GM12873 (cell line): ENCODE measurements around the gene ADIPOR2.

Experiments used
- TF ChIP-seq, protein P1 (sequence below): IDR thresholded peaks from 2 replicates; pipeline ENCODE4 v1.5.1; 2012; ENCODE audit warnings: low read depth, mild to moderate bottlenecking, moderate library complexity, low read length, control low read depth; ENCODE audit not compliant: insufficient read depth; ENCODE audit errors: missing control alignments

Gene ADIPOR2

DNA sequence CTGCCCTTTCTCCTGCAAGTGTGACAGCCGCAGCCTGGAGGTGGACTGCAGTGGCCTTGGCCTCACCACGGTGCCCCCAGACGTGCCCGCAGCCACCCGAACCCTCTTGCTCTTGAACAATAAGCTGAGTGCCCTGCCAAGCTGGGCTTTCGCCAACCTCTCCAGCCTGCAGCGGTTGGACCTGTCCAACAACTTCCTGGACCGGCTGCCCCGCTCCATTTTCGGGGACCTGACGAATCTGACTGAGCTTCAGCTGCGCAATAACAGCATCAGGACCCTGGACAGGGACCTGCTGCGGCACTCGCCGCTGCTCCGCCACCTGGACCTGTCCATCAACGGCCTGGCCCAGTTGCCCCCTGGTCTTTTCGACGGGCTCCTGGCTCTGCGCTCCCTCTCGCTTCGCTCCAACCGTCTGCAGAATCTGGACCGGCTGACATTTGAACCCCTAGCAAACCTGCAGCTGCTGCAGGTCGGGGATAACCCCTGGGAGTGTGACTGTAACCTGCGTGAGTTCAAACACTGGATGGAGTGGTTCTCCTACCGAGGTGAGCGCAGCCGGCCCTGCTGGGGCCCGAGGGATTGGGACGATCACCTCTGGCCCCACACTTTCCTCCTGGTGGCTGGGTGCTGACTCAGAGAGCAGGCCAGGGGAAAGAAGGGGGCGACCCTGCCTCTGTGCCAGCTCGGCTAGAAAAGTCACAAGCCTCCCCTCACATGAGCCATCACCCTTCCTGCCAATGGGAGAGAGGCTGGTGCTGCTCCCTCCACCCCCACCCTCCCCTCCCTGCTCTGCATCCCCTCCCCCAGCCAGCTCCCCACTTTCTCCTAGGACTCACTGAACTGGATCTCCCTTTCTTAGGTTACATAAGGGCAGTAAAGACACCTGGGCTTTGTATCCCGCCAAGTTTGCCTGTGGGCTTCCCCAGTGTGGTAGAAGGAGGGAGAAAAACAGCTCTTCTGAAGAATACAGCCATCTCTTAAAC, 140.4 kb downstream of the ADIPOR2 start:
- TF ChIP-seq, protein P1, sequence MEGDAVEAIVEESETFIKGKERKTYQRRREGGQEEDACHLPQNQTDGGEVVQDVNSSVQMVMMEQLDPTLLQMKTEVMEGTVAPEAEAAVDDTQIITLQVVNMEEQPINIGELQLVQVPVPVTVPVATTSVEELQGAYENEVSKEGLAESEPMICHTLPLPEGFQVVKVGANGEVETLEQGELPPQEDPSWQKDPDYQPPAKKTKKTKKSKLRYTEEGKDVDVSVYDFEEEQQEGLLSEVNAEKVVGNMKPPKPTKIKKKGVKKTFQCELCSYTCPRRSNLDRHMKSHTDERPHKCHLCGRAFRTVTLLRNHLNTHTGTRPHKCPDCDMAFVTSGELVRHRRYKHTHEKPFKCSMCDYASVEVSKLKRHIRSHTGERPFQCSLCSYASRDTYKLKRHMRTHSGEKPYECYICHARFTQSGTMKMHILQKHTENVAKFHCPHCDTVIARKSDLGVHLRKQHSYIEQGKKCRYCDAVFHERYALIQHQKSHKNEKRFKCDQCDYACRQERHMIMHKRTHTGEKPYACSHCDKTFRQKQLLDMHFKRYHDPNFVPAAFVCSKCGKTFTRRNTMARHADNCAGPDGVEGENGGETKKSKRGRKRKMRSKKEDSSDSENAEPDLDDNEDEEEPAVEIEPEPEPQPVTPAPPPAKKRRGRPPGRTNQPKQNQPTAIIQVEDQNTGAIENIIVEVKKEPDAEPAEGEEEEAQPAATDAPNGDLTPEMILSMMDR = no peak

DNA sequence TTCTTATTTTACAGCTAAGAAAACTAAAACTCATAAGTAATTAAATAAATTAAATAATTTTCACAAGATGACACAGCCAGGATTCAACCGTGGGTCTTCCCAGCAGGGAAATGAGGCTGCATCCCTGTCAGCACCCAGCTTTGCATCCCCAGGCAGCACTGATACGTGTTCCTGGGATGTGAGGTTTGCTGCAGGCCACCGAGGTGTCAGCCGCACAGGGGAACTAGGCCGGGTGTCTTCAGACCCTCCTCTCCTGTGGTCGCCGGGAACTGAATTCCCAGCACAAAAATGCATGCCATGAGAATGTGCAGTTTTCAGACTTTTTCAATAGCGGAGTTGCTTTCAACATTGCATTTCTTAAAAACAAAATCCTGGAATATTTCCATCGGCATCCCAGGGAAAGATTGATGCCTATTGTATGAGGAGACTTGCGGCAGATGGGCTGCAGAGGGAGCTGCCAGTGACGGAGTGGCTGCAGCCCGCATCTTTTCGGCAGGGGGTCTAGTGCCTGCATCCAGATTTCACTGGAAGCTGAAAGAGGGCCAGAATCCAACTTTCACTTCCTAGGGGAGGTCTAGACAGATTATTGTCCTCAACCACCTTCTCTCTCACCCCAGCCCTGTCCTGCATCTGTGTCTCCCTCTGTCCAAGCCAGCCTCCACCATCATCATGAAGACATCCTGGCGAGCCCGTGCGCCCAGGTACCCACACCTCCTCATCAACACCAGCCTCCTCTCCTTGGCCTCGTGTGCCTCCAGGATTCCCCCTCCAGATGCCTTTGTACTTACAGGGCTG, 142.1 kb downstream of the ADIPOR2 start:
- TF ChIP-seq, protein P1 = no peak

DNA sequence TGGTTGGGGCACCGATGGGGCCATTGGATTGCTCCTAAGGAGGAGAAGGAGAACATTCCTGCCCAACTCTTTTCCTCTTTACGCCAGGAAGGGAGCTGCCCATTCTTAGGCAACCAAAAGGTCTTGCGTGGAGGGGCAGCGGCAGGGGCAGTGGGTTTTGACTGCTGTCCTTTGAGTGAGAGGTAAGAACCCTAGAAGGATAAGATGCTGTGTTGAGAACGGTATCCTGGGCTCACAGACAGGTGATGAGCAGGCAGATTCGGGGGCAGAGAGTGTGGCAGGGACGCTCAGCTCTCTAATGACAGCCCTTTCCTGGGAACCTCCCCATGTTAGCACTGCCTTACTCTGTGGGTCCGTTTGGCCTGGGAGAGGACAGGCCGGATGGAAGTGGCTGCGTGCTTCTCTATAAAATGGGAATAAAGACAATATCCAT, 142.7 kb downstream of the ADIPOR2 start:
- TF ChIP-seq, protein P1 = no peak

DNA sequence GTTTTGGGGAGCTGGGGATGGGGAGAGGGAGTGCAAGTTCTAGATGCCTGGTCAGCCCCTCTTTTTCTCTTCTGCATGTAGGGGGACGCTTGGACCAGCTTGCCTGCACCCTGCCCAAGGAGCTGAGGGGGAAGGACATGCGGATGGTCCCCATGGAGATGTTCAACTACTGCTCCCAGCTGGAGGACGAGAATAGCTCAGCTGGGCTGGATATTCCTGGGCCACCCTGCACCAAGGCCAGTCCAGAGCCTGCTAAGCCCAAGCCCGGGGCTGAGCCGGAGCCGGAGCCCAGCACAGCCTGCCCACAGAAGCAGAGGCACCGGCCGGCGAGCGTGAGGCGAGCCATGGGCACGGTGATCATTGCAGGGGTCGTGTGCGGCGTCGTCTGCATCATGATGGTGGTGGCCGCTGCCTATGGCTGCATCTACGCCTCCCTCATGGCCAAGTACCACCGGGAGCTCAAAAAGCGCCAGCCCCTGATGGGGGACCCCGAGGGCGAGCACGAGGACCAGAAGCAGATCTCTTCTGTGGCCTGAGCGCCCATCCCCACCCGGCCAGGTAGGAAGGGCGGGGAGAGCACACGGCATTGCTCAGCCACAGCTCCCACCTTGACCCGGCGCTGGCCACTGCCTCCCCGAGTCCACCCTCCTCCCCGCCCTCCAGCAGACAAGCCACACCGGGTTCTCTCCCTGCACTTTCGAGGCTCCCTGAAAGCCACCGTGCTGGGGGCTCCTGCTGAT, 143.5 kb downstream of the ADIPOR2 start:
- TF ChIP-seq, protein P1 = no peak

DNA sequence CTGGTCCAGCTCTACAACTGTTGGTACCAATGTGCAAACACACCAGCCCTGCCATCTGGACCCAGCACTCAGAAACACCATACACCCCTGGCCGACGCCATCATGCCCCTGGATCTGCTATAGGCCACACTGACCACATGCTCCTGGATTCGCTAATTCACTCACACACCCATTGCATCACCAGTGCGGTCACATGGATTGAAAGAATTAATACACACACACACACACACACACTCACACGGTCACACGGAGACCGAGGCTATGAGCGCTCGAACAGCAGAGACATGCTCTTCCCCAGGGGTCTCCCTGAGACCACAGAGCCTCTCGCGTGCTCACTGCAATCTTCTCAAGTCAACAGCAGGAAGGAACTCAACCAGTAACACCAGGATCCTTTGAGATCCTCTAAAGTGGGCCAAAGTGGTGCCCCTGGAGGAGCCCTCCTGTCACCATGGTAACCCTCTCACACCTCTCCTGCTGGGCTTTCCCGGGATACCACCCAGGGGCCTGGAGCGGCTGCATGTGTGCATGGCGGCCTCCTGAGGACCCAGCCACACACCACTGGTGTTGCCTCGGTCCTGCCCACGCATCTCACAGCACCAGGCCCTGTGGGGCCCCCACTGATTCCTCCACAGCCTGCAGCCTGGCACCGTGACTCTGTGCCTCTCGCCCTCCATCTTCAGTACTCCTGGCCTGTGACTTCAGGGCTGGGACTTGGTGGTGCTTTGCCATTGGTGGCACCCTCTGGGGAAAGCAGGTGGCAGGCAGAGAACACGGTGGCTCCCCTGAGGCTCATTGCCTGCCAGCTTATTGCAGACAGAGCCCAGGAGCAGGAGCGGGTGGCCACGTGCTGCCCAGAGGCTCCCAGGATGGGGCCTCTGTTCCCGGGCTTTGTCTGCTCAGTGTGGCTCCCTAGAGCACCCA, 144.6 kb downstream of the ADIPOR2 start:
- TF ChIP-seq, protein P1 = no peak

DNA sequence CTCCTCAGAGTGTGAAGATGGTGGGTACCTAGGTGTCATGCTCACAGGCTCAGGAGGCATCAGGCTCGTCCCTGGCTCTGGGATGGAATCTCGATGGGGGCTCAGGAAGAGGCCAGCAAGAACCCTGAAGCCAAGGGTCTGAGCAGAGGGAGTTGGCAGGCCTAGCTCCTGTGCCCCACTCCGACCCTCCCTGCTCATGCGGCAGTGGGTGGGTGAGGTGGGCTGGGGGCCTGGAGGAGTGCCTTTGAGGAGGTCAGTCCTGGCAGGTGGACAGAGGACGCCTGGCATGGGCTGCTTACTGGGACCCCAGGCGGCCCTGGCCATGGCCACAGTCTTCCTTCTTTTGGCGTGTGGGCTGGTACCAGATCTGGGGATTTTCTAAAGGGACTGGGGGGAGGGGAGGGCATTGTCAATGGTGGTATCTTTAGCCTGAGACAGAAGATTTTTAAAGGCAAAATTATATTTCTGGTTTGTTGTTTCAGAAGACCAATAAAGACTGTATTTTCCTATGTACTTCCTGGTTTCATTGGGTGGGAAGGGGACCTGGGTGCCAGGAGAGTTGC, 145.5 kb downstream of the ADIPOR2 start:
- TF ChIP-seq, protein P1 = no peak
